ENCODE measurements around the gene POLR1E.

DNA sequence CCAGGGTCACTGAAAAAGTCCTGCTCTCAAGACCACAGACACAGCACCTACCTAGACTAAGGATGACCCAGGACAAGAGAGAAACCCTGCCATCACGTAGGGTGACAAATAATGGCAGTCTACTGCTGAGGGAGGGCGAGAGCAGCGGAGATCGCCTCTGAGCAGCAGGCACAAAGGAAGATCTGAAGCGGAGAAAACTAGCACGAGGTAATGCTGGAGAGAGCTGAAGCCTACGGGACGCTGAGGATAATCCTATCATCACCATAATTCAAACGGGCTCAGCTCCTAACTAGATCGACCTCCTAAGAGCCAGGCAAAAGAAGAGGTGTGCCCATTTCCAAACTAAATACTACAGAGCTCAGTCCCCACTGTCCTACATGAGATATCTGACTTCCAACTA lies 49.2 kb downstream of the POLR1E start:
- TF ChIP-seq, protein P1, sequence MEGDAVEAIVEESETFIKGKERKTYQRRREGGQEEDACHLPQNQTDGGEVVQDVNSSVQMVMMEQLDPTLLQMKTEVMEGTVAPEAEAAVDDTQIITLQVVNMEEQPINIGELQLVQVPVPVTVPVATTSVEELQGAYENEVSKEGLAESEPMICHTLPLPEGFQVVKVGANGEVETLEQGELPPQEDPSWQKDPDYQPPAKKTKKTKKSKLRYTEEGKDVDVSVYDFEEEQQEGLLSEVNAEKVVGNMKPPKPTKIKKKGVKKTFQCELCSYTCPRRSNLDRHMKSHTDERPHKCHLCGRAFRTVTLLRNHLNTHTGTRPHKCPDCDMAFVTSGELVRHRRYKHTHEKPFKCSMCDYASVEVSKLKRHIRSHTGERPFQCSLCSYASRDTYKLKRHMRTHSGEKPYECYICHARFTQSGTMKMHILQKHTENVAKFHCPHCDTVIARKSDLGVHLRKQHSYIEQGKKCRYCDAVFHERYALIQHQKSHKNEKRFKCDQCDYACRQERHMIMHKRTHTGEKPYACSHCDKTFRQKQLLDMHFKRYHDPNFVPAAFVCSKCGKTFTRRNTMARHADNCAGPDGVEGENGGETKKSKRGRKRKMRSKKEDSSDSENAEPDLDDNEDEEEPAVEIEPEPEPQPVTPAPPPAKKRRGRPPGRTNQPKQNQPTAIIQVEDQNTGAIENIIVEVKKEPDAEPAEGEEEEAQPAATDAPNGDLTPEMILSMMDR (IDR thresholded peaks at IDR 0.05; ENCODE audit: low read depth, low read length): no peak
- TF ChIP-seq POLR2A (IDR thresholded peaks at IDR 0.05; ENCODE audit: extremely low read depth, insufficient read length): no peak
- TF ChIP-seq MYC (IDR thresholded peaks at IDR 0.05; ENCODE audit: low read depth, low read length): no peak

Data from NB4 (cell line).